SK-N-SH (cell line): ENCODE measurements around the gene SPTAN1. TPM values are rescaled to one million over a fixed set of nuclear protein-coding genes. Genes with fewer than 3 reads are reported as not detected.

Experiments
- CTCF ChIA-PET: fragments of 300-600, 350-600 bp; formaldehyde crosslinking; extraction: SDS; loops from one replicate; lab custom pipeline; 2021; lab: Yijun Ruan, JAX
- POLR2A ChIA-PET: fragments of 350-600 bp; sonication (Branson Sonifier 250); formaldehyde crosslinking; extraction: SDS; loops from one replicate; lab custom pipeline; 2020; ENCODE audit warnings: antibody characterized with exemption, inconsistent platforms; lab: Yijun Ruan, JAX
- DNase-seq: peaks from one replicate; pipeline ENCODE4 v3.0.0; 2012
- H2AFZ ChIP-seq: fragments of 200-600 bp; sonication (generic); 2 replicates; pipeline ENCODE4 v1.8.1; 2016; ENCODE audit warnings: antibody characterized with exemption, mild to moderate bottlenecking, low read depth
- H3F3A ChIP-seq: fragments of 200-600 bp; sonication (generic); replicated peaks from 2 replicates; pipeline ENCODE3; 2016; ENCODE audit warnings: antibody characterized with exemption, mild to moderate bottlenecking; ENCODE audit not compliant: insufficient read depth
- H3K27ac ChIP-seq, 2 experiments: fragments of 200-500 bp in 1 of 2; fragments of 200-600 bp in 1 of 2; sonication (Bioruptor generic) in 1 of 2; sonication (generic), shearing (Covaris generic) in 1 of 2; 2 replicates each; pipeline versions ENCODE4 v1.5.1 to v1.6.1; 2014 to 2016; ENCODE audit warnings: low read depth in 2 of 2, inconsistent platforms in 1 of 2, low read length in 1 of 2, mild to moderate bottlenecking in 1 of 2, mixed read lengths in 1 of 2
- H3K27me3 ChIP-seq: fragments of 200-600 bp; sonication (generic), shearing (Covaris generic); 2 replicates; pipeline ENCODE4 v1.6.1; 2016; ENCODE audit warnings: mixed run types; ENCODE audit not compliant: insufficient read depth
- H3K36me3 ChIP-seq, 2 experiments: fragments of 200-500 bp in 1 of 2; fragments of 200-600 bp in 1 of 2; sonication (Bioruptor generic) in 1 of 2; sonication (generic) in 1 of 2; replicated peaks in 1 of 2; 2 replicates each; pipeline versions ENCODE3 to v1.5.1; 2014 to 2016; ENCODE audit warnings: low read length in 1 of 2, mild to moderate bottlenecking in 1 of 2; ENCODE audit not compliant: insufficient read depth in 2 of 2, control insufficient read depth in 1 of 2
- H3K4me1 ChIP-seq, 2 experiments: fragments of 200-500 bp in 1 of 2; fragments of 200-600 bp in 1 of 2; sonication (Bioruptor generic) in 1 of 2; sonication (generic), shearing (Covaris generic) in 1 of 2; 2 replicates each; pipeline versions ENCODE4 v1.5.1 to v1.6.1; 2014 to 2016; ENCODE audit warnings: low read depth in 1 of 2, low read length in 1 of 2, mixed run types in 1 of 2; ENCODE audit not compliant: insufficient read depth in 2 of 2, control insufficient read depth in 1 of 2
- H3K4me2 ChIP-seq: fragments of 200-600 bp; sonication (generic), shearing (Covaris generic); 2 replicates; pipeline ENCODE4 v1.6.1; 2017; ENCODE audit warnings: mixed run types
- H3K4me3 ChIP-seq, 2 experiments: fragments of 200-500 bp in 1 of 2; fragments of 200-600 bp in 1 of 2; sonication (Bioruptor generic) in 1 of 2; sonication (generic), shearing (Covaris generic) in 1 of 2; 2 replicates each; pipeline versions ENCODE4 v1.5.1 to v1.8.1; 2014 to 2016; ENCODE audit warnings: low read depth in 2 of 2, inconsistent platforms in 1 of 2, low read length in 1 of 2, mild to moderate bottlenecking in 1 of 2, mixed read lengths in 1 of 2, moderate library complexity in 1 of 2
- H3K79me2 ChIP-seq: fragments of 200-600 bp; sonication (generic); 2 replicates; pipeline ENCODE4 v1.8.1; 2017; ENCODE audit warnings: mild to moderate bottlenecking; ENCODE audit not compliant: insufficient read depth
- H3K9ac ChIP-seq: fragments of 200-600 bp; sonication (generic); 2 replicates; pipeline ENCODE4 v1.6.1; 2017; ENCODE audit warnings: mixed run types
- H3K9me2 ChIP-seq: fragments of 200-600 bp; sonication (generic); 2 replicates; pipeline ENCODE4 v1.6.1; 2017; ENCODE audit warnings: mixed run types
- H3K9me3 ChIP-seq: fragments of 200-600 bp; sonication (generic); 2 replicates; pipeline ENCODE4 v1.6.1; 2017; ENCODE audit warnings: mixed run types, mild to moderate bottlenecking, moderate library complexity
- H4K20me1 ChIP-seq: fragments of 200-600 bp; sonication (generic); 2 replicates; pipeline ENCODE4 v1.6.1; 2017; ENCODE audit warnings: mild to moderate bottlenecking, mixed run types; ENCODE audit not compliant: insufficient read depth
- CHD2 ChIP-seq: fragments of 150-350 bp; IDR thresholded peaks from 2 replicates; pipeline ENCODE4 v1.6.1; 2018; ENCODE audit warnings: low read length; ENCODE audit not compliant: partially characterized antibody
- EP300 ChIP-seq, 2 experiments: IDR thresholded peaks; 2 replicates each; pipeline versions ENCODE4 v1.4.0 to v1.6.1; 2012; ENCODE audit warnings: borderline replicate concordance in 1 of 2, low read depth in 1 of 2, low read length in 1 of 2
- EZH2phosphoT487 ChIP-seq: fragments of 200-600 bp; sonication (generic); IDR thresholded peaks from 2 replicates; pipeline ENCODE4 v1.6.1; 2017; ENCODE audit warnings: low read depth, mixed run types, mild to moderate bottlenecking, antibody characterized with exemption, moderate library complexity, borderline replicate concordance
- FOXM1 ChIP-seq: IDR thresholded peaks from 2 replicates; pipeline ENCODE4 v1.4.0; 2012; ENCODE audit warnings: low read depth, mild to moderate bottlenecking
- GABPA ChIP-seq: IDR thresholded peaks from 2 replicates; pipeline ENCODE4 v1.4.0; 2012; ENCODE audit warnings: low read depth, mild to moderate bottlenecking
- GATA2 ChIP-seq: sonication (generic); formaldehyde crosslinking; IDR thresholded peaks from 2 replicates; pipeline ENCODE4 v1.5.0; 2020; ENCODE audit warnings: mild to moderate bottlenecking, missing genetic modification reagents
- MEF2A ChIP-seq: IDR thresholded peaks from 2 replicates; pipeline ENCODE4 v1.4.0; 2012; ENCODE audit warnings: low read depth, borderline replicate concordance
- RFX5 ChIP-seq: IDR thresholded peaks from 2 replicates; pipeline ENCODE4 v1.6.1; 2012; ENCODE audit warnings: mild to moderate bottlenecking, improper control_type of control experiment, low read length
- SMC3 ChIP-seq: IDR thresholded peaks from 2 replicates; pipeline ENCODE4 v1.6.1; 2012; ENCODE audit warnings: low read depth, low read length, improper control_type of control experiment
- TAF1 ChIP-seq: IDR thresholded peaks from 2 replicates; pipeline ENCODE4 v1.6.1; 2012; ENCODE audit warnings: low read depth, mild to moderate bottlenecking, low read length, moderate library complexity, borderline replicate concordance
- TCF12 ChIP-seq: IDR thresholded peaks from 2 replicates; pipeline ENCODE4 v1.4.0; 2012
- USF1 ChIP-seq: IDR thresholded peaks from 2 replicates; pipeline ENCODE4 v1.4.0; 2012; ENCODE audit warnings: low read depth, borderline replicate concordance
- WGBS: methylation state at CpG from one replicate; pipeline ENCODE4 v1.1.6; 2017; ENCODE audit warnings: low lambda C conversion rate; 5-methylcytosine and 5-hydroxymethylcytosine counted together
- polyA plus RNA-seq, 3 experiments: library from polyadenylated mRNA; depleted of rRNA; stranded (reverse); fragments of >200 nt; gene quantifications; 2 replicates each; pipeline ENCODE4 v1.2.3, GENCODE V29; 2012
- TF ChIP-seq, protein P1 (sequence below): fragments of 150-350 bp; IDR thresholded peaks from 2 replicates; pipeline ENCODE4 v1.6.1; 2017; ENCODE audit warnings: antibody characterized with exemption, low read length, low read depth, borderline replicate concordance

SPTAN1 gene
- polyA plus RNA-seq, 1 of the 3 experiments (the other 2 are of a cell fraction) = 177 TPM

DNA sequence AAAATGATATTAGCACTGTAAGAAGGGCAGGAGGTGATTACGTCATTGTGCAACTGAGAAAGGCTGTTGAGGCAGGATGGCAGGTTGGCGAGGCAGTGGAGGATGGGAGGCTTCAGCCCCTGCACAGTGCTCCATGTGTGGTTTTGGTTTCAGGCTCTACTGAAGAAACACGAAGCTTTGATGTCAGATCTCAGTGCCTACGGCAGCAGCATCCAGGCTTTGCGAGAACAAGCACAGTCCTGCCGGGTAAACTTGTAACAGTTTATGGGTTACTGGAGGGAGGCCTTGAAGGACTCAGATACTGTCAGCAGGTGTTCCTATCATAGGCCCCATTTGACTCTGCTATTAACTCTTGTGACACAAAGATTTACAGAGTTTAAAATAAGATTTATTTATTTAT lies 35.1 kb downstream of the SPTAN1 start:
- Histone ChIP-seq H3F3A (peaks cover 16% of the 10 kb centered on the region), H3K9ac (no peak overlapping the region), H3K36me3 (peaks cover 72 to 83% of the 10 kb centered on the region in 2 experiments), H3K27ac (no peak overlapping the region), H3K9me2 (no peaks in the 10 kb centered on the region)
- no peak for DNase-seq
- no peak for TF ChIP-seq GATA2
- TF ChIP-seq SMC3 = no peak
- TF ChIP-seq GABPA = no peak
- TF ChIP-seq FOXM1 = no peak
- TF ChIP-seq EP300 (IDR thresholded peaks at IDR 0.05; ENCODE audit: borderline replicate concordance in 1 of 2, low read depth in 1 of 2, low read length in 1 of 2) = no peak
- no peak for TF ChIP-seq EZH2phosphoT487
- TF ChIP-seq USF1 = no peak
- TF ChIP-seq, protein P1, sequence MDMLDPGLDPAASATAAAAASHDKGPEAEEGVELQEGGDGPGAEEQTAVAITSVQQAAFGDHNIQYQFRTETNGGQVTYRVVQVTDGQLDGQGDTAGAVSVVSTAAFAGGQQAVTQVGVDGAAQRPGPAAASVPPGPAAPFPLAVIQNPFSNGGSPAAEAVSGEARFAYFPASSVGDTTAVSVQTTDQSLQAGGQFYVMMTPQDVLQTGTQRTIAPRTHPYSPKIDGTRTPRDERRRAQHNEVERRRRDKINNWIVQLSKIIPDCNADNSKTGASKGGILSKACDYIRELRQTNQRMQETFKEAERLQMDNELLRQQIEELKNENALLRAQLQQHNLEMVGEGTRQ = no peak
- TF ChIP-seq TAF1 = no peak
- no peak for TF ChIP-seq TCF12
- TF ChIP-seq CHD2 = no peak
- TF ChIP-seq, all 33 proteins: peak for 0
- Histone ChIP-seq H3K9me3 (no peaks in the 10 kb centered on the region), H3K79me2 (no peaks in the 10 kb centered on the region), H2AFZ (no peak overlapping the region), H4K20me1 (no peaks in the 10 kb centered on the region), H3K4me2 (no peak overlapping the region), H3K4me3 (no peak overlapping the region), H3K4me1 (no peaks in the 10 kb centered on the region), H3K27me3 (no peaks in the 10 kb centered on the region)
- ChIA-PET POLR2A (no interaction called here), CTCF (interaction anchor here (0.6 to 1.0 kb wide), 3 partner anchors 13 to 20 kb away, joined by 3 read pairs; no protein-coding TSS in a partner anchor)
- 72% methylated on average over 4 of the region's 6 CpGs for WGBS

- Histone ChIP-seq H2AFZ (no peak overlapping the region), H3K36me3 (peaks cover 72 to 82% of the 10 kb centered on the region in 2 experiments), H3K27me3 (no peaks in the 10 kb centered on the region), H3K27ac (no peak overlapping the region), H3F3A (peaks cover 16% of the 10 kb centered on the region), H3K79me2 (no peaks in the 10 kb centered on the region), H3K9me2 (no peaks in the 10 kb centered on the region), H3K4me3 (no peak overlapping the region), H4K20me1 (no peaks in the 10 kb centered on the region), H3K4me1 (no peaks in the 10 kb centered on the region), H3K4me2 (no peak overlapping the region), H3K9me3 (no peaks in the 10 kb centered on the region), H3K9ac (no peak overlapping the region)
- ChIA-PET CTCF (interaction anchor here (1.0 kb wide), 2 partner anchors 18 to 19 kb away, joined by 3 read pairs; no protein-coding TSS in a partner anchor), POLR2A (no interaction called here)
- TF ChIP-seq RFX5 = no peak
- no peak for TF ChIP-seq MEF2A
- 93% methylated on average over 11 of the region's 11 CpGs for WGBS
- no peak for DNase-seq
Observed at GRCh38 chr9:128588581-128589233, 36.3 kb downstream of the SPTAN1 start.
